Measurements from ENCODE around the gene BUD23. TPM values are rescaled to one million over a fixed set of nuclear protein-coding genes. Genes with fewer than 3 reads are reported as not detected.

Gene BUD23
- total and polyA plus RNA-seq, 2 donors (not counting 3 experiments of a cell fraction or from before 2014, with no cell fraction given), result 62.1 to 64.6 TPM

- no peaks in the 10 kb centered on the region for H3K9me1 ChIP-seq (replicated peaks; ENCODE audit: control insufficient read depth, extremely low read depth, insufficient read depth, low read length)
- H3K79me2 ChIP-seq (ENCODE audit: control insufficient read depth, insufficient read depth, low read length), result peaks cover 52% of the 10 kb centered on the region
- no TSS peak for BruUV-seq (replicated peaks)
- H3K4me3 ChIP-seq (replicated peaks in 1 of 3; ENCODE audit: insufficient read depth in 1 of 3, low read depth in 1 of 3, low read length in 3 of 3), result no peak overlapping the region
- FAIRE-seq, result no peak
- no peaks in the 10 kb centered on the region for H3K27me3 ChIP-seq (ENCODE audit: control insufficient read depth in 2 of 2, insufficient read depth in 2 of 2, low read length in 2 of 2)
- no peak for DNase-seq (ENCODE audit: low read depth, low spot score)
- H3K36me3 ChIP-seq (ENCODE audit: control insufficient read depth in 2 of 2, extremely low read depth in 1 of 2, insufficient read depth in 2 of 2, low read length in 2 of 2), result no peaks in the 10 kb centered on the region
- ChIA-PET CTCF (no interaction called here), POLR2A (interaction anchor here (0.7 kb wide), 1 partner anchor 133 kb away, joined by 3 read pairs; the partner anchor contains the start of gene METTL27)
- TF ChIP-seq GATA2 (IDR thresholded peaks at IDR 0.05; ENCODE audit: insufficient read depth, insufficient read length, low read depth, low read length), result no peak
- TF ChIP-seq POLR2A (IDR thresholded peaks at IDR 0.05; ENCODE audit: low read depth, low read length), result no peak
- TF ChIP-seq POLR2AphosphoS5 (IDR thresholded peaks at IDR 0.05; ENCODE audit: insufficient read depth, low read depth, low read length), result no peak
- TF ChIP-seq MYC (IDR thresholded peaks at IDR 0.05; ENCODE audit: low read depth, low read length), result no peak
- TF ChIP-seq JUN (IDR thresholded peaks at IDR 0.05; ENCODE audit: borderline replicate concordance, insufficient read depth, insufficient read length, low read depth), result no peak
- TF ChIP-seq EZH2 (IDR thresholded peaks at IDR 0.05; ENCODE audit: borderline replicate concordance, low read depth, low read length, severe bottlenecking), result no peak
- TF ChIP-seq, protein P1, sequence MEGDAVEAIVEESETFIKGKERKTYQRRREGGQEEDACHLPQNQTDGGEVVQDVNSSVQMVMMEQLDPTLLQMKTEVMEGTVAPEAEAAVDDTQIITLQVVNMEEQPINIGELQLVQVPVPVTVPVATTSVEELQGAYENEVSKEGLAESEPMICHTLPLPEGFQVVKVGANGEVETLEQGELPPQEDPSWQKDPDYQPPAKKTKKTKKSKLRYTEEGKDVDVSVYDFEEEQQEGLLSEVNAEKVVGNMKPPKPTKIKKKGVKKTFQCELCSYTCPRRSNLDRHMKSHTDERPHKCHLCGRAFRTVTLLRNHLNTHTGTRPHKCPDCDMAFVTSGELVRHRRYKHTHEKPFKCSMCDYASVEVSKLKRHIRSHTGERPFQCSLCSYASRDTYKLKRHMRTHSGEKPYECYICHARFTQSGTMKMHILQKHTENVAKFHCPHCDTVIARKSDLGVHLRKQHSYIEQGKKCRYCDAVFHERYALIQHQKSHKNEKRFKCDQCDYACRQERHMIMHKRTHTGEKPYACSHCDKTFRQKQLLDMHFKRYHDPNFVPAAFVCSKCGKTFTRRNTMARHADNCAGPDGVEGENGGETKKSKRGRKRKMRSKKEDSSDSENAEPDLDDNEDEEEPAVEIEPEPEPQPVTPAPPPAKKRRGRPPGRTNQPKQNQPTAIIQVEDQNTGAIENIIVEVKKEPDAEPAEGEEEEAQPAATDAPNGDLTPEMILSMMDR (IDR thresholded peaks at IDR 0.05; ENCODE audit: extremely low read depth in 1 of 2, insufficient read depth in 1 of 2, low read depth in 1 of 2, low read length in 2 of 2), result no peak
- TF ChIP-seq FOS (IDR thresholded peaks at IDR 0.05; ENCODE audit: borderline replicate concordance, insufficient read depth, low read length), result no peak
- TF ChIP-seq MAX (IDR thresholded peaks at IDR 0.05; ENCODE audit: insufficient read depth, insufficient read length), result no peak
- H3K27ac ChIP-seq (ENCODE audit: insufficient read depth, low read depth, low read length), result no peak overlapping the region
- H3K9ac ChIP-seq (replicated peaks; ENCODE audit: extremely low read depth, insufficient read depth, low read length), result no peak overlapping the region
- H3K4me1 ChIP-seq (ENCODE audit: control insufficient read depth, extremely low read depth, insufficient read depth, low read length), result peaks cover 9% of the 10 kb centered on the region
- H2AFZ ChIP-seq (ENCODE audit: low read depth, low read length), result no peak overlapping the region
- no peak overlapping the region for H3K4me2 ChIP-seq (ENCODE audit: insufficient read depth, low read length)
- no peaks in the 10 kb centered on the region for H3K9me3 ChIP-seq (replicated peaks; ENCODE audit: control insufficient read depth, insufficient read depth, low read length)
- dilution Hi-C loops (cut with MboI; ENCODE audit: extremely low pct_ligation_motif_present, low sequenced_read_pairs) (no loop called here), intact Hi-C loops (cut with micrococcal nuclease) (no loop called here)
- no peaks in the 10 kb centered on the region for H4K20me1 ChIP-seq (replicated peaks; ENCODE audit: control insufficient read depth, extremely low read depth, insufficient read depth, low read length)
Measured at GRCh38 chr7:73708961-73709549, 25.7 kb downstream of the BUD23 start.

Measured in endothelial cell of umbilical vein (primary cell).